ENCODE results near the gene TBC1D21.
A peak's percentile ranks its signal among the peaks of the same experiment; 100 is the strongest.

Gene TBC1D21

GRCh38 chr15:73931441-73931840 is 58.1 kb downstream of the TBC1D21 start (continued):
- TF ChIP-seq ZNF544 (tag by site-specific recombination; IDR thresholded peaks at IDR 0.05) (no peak), ZNF596 (tag by site-specific recombination; IDR thresholded peaks at IDR 0.05) (no peak)

GRCh38 chr15:73932381-73933191 is 59.2 kb downstream of the TBC1D21 start:
- no peak overlapping the region for H3K27ac ChIP-seq (ENCODE audit: extremely low read depth, low read depth, low read length)
- no peaks in the 10 kb centered on the region for H3K36me3 ChIP-seq (ENCODE audit: control insufficient read depth in 2 of 2, insufficient read depth in 1 of 2, low read length in 2 of 2)
- POLR2A ChIA-PET, result interaction anchor here (1.0 to 1.2 kb wide), 2 partner anchors 8 to 10 kb away, joined by 3 read pairs; no protein-coding TSS in a partner anchor
- CTCF ChIA-PET, result interaction anchor here (0.6 to 2.0 kb wide), 5 partner anchors 8 to 1721 kb away, joined by 3 to 7 read pairs (median 4); no protein-coding TSS in a partner anchor
- H3K9me3 ChIP-seq (ENCODE audit: control insufficient read depth, insufficient read depth, low read depth, low read length), result no peaks in the 10 kb centered on the region
- no peak overlapping the region for H3K4me3 ChIP-seq (ENCODE audit: low read depth, low read length)
- TF ChIP-seq ZNF600 (tag by site-specific recombination; IDR thresholded peaks at IDR 0.05) (peak; percentile 58), ZNF571 (tag by site-specific recombination; IDR thresholded peaks at IDR 0.05) (no peak)
- H3K4me1 ChIP-seq (ENCODE audit: control insufficient read depth, insufficient read depth, low read length), result peaks cover 4% of the 10 kb centered on the region

- TF ChIP-seq ZNF274 (IDR thresholded peaks at IDR 0.05; ENCODE audit: low read length) (no peak), ZNF274 (tag by site-specific recombination; IDR thresholded peaks at IDR 0.05; ENCODE audit: borderline replicate concordance) (no peak), SP7 (tag by site-specific recombination; IDR thresholded peaks at IDR 0.05) (no peak), ZSCAN23 (tag by site-specific recombination; IDR thresholded peaks at IDR 0.05) (no peak), ZNF701 (tag by site-specific recombination; IDR thresholded peaks at IDR 0.05) (no peak), HIC1 (tag by site-specific recombination; IDR thresholded peaks at IDR 0.05) (no peak)
- no peaks in the 10 kb centered on the region for H3K36me3 ChIP-seq (ENCODE audit: control insufficient read depth in 2 of 2, insufficient read depth in 1 of 2, low read length in 2 of 2)
- H3K4me3 ChIP-seq (ENCODE audit: low read depth, low read length), result no peak overlapping the region
- no peak overlapping the region for H3K27ac ChIP-seq (ENCODE audit: extremely low read depth, low read depth, low read length)
- ChIA-PET POLR2A (no interaction called here), CTCF (interaction anchor here (0.8 to 1.8 kb wide), 4 partner anchors 11 to 37 kb away, joined by 3 to 8 read pairs (median 4); no protein-coding TSS in a partner anchor)
- no peaks in the 10 kb centered on the region for H3K9me3 ChIP-seq (ENCODE audit: control insufficient read depth, insufficient read depth, low read depth, low read length)
- no peaks in the 10 kb centered on the region for H3K4me1 ChIP-seq (ENCODE audit: control insufficient read depth, insufficient read depth, low read length)
These were observed 60.9 kb downstream of the TBC1D21 start for GRCh38 chr15:73934281-73934680.

- POLR2A ChIA-PET, result interaction anchor here (0.6 to 2.2 kb wide), 4 partner anchors 9 to 380 kb away, joined by 3 to 5 read pairs (median 3); partner anchors contain the start of gene LOXL1
- CTCF ChIA-PET, result interaction anchor here (0.5 to 6.1 kb wide), 11 partner anchors 7 to 1666 kb away, joined by 3 to 39 read pairs (median 5); no protein-coding TSS in a partner anchor
- H3K9me3 ChIP-seq (ENCODE audit: control insufficient read depth, insufficient read depth, low read depth, low read length), result no peaks in the 10 kb centered on the region
- peak; percentile 33 for TF ChIP-seq GLIS1 (tag by site-specific recombination; IDR thresholded peaks at IDR 0.05)
- TF ChIP-seq ZSCAN4 (tag by site-specific recombination; IDR thresholded peaks at IDR 0.05), result peak; percentile 94
- TF ChIP-seq ZNF239 (tag by site-specific recombination; IDR thresholded peaks at IDR 0.05), result no peak
- no peak for TF ChIP-seq ZBTB48 (tag by site-specific recombination; IDR thresholded peaks at IDR 0.05)
- no peak overlapping the region for H3K27ac ChIP-seq (ENCODE audit: extremely low read depth, low read depth, low read length)
- H3K36me3 ChIP-seq (ENCODE audit: control insufficient read depth in 2 of 2, insufficient read depth in 1 of 2, low read length in 2 of 2), result no peaks in the 10 kb centered on the region
- no peaks in the 10 kb centered on the region for H3K4me1 ChIP-seq (ENCODE audit: control insufficient read depth, insufficient read depth, low read length)
- no peak overlapping the region for H3K4me3 ChIP-seq (ENCODE audit: low read depth, low read length)
These were observed 62.2 kb downstream of the TBC1D21 start for GRCh38 chr15:73935547-73935946.

All from HEK293 (cell line).